CD14-positive monocyte (primary cell): ENCODE results near the gene TMEM151A. TPM values are rescaled to one million over a fixed set of nuclear protein-coding genes. Genes with fewer than 3 reads are reported as not detected.

Experiments used
- DNase-seq, 3 donors: peaks; one replicate each; pipeline ENCODE4 v3.0.0-alpha.2; 2011 to 2022
- H2AFZ ChIP-seq: 2 replicates; pipeline ENCODE4 v1.6.0; 2012; ENCODE audit warnings: mild to moderate bottlenecking, low read depth, low read length, inconsistent platforms; ENCODE audit not compliant: insufficient read depth, poor library complexity, severe bottlenecking
- H3K27ac ChIP-seq, 2 donors: 1 replicate in 1 of 2; 2 replicates in 1 of 2; pipeline ENCODE4 v1.5.1; 2012 to 2013; ENCODE audit warnings: low read length in 2 of 2, control low read depth in 1 of 2, inconsistent platforms in 1 of 2, low read depth in 1 of 2, mild to moderate bottlenecking in 1 of 2
- H3K27me3 ChIP-seq, 2 donors: one replicate each; pipeline versions ENCODE4 v1.6.0 to v1.6.1; 2011 to 2013; ENCODE audit warnings: low read length in 2 of 2; ENCODE audit not compliant: control insufficient read depth in 2 of 2, insufficient read depth in 2 of 2
- H3K36me3 ChIP-seq, 2 donors: replicated peaks in 1 of 2; 1 replicate in 1 of 2; 2 replicates in 1 of 2; pipeline versions ENCODE4 v1.5.1 to v1.6.1; 2012 to 2013; ENCODE audit warnings: low read length in 2 of 2, control low read depth in 1 of 2, inconsistent platforms in 1 of 2, mild to moderate bottlenecking in 1 of 2; ENCODE audit not compliant: insufficient read depth in 2 of 2, control insufficient read depth in 1 of 2
- H3K4me1 ChIP-seq, 2 donors: 1 replicate in 1 of 2; 2 replicates in 1 of 2; pipeline versions ENCODE4 v1.5.1 to v1.6.1; 2012 to 2013; ENCODE audit warnings: low read length in 2 of 2, control low read depth in 1 of 2, inconsistent platforms in 1 of 2, mild to moderate bottlenecking in 1 of 2, moderate library complexity in 1 of 2; ENCODE audit not compliant: insufficient read depth in 2 of 2, control insufficient read depth in 1 of 2
- H3K4me2 ChIP-seq: replicated peaks from 2 replicates; pipeline ENCODE3; 2012; ENCODE audit warnings: low read length, moderate library complexity, mild to moderate bottlenecking; ENCODE audit not compliant: poor library complexity, severe bottlenecking; ENCODE audit errors: extremely low read depth
- H3K4me3 ChIP-seq, 3 experiments: fragments of 200-600 bp in 1 of 3; sonication (generic) in 1 of 3; replicated peaks in 1 of 3; 1 replicate in 2 of 3; 2 replicates in 1 of 3; pipeline ENCODE4 v1.5.1; 2011 to 2013; ENCODE audit warnings: low read length in 3 of 3, mild to moderate bottlenecking in 3 of 3, control low read depth in 2 of 3, low read depth in 2 of 3, inconsistent platforms in 1 of 3, moderate library complexity in 1 of 3
- H3K79me2 ChIP-seq: 2 replicates; pipeline ENCODE4 v1.6.0; 2012; ENCODE audit warnings: mild to moderate bottlenecking, control low read depth, inconsistent platforms, low read length, moderate library complexity; ENCODE audit not compliant: insufficient read depth
- H3K9ac ChIP-seq: 2 replicates; pipeline ENCODE4 v1.6.0; 2017; ENCODE audit warnings: low read length, mild to moderate bottlenecking; ENCODE audit not compliant: insufficient read depth, poor library complexity, severe bottlenecking
- H3K9me3 ChIP-seq, 2 donors: replicated peaks in 1 of 2; 1 replicate in 1 of 2; 2 replicates in 1 of 2; pipeline versions ENCODE4 v1.5.1 to v1.6.1; 2012 to 2013; ENCODE audit warnings: low read length in 2 of 2, control low read depth in 1 of 2; ENCODE audit not compliant: control insufficient read depth in 1 of 2, insufficient read depth in 1 of 2
- H4K20me1 ChIP-seq: 2 replicates; pipeline ENCODE4 v1.6.0; 2012; ENCODE audit warnings: mild to moderate bottlenecking, low read length, control low read depth, moderate library complexity; ENCODE audit not compliant: insufficient read depth
- H3K27ac Mint-ChIP-seq, 7 donors: one replicate each; pipeline ENCODE4 v1.8.0; 2020; ENCODE audit warnings: mild to moderate bottlenecking in 7 of 7, mixed read lengths in 7 of 7, moderate library complexity in 6 of 7, inconsistent platforms in 2 of 7
- H3K27me3 Mint-ChIP-seq, 3 donors: one replicate each; pipeline ENCODE4 v1.8.0; 2021 to 2022; ENCODE audit warnings: low read depth in 3 of 3, mild to moderate bottlenecking in 3 of 3, mixed read lengths in 3 of 3, moderate library complexity in 3 of 3, inconsistent platforms in 1 of 3
- H3K36me3 Mint-ChIP-seq, 2 donors: one replicate each; pipeline ENCODE4 v1.8.0; 2020; ENCODE audit warnings: mixed read lengths in 2 of 2, inconsistent platforms in 1 of 2, mild to moderate bottlenecking in 1 of 2
- H3K4me1 Mint-ChIP-seq: one replicate; pipeline ENCODE4 v1.8.0; 2020; ENCODE audit warnings: mild to moderate bottlenecking, mixed read lengths
- H3K4me3 Mint-ChIP-seq, 2 donors: one replicate each; pipeline ENCODE4 v1.8.0; 2020; ENCODE audit warnings: mild to moderate bottlenecking in 2 of 2, mixed read lengths in 2 of 2, moderate library complexity in 1 of 2
- H3K9me3 Mint-ChIP-seq, 7 donors: one replicate each; pipeline ENCODE4 v1.8.0; 2020 to 2022; ENCODE audit warnings: mixed read lengths in 7 of 7, mild to moderate bottlenecking in 6 of 7, moderate library complexity in 6 of 7, inconsistent platforms in 2 of 7
- CTCF ChIP-seq: fragments of 200-600 bp; IDR thresholded peaks from one replicate; pipeline ENCODE4 v1.8.0; 2022; ENCODE audit warnings: antibody characterized with exemption, mild to moderate bottlenecking
- WGBS: methylation state at CpG from one replicate; pipeline ENCODE4 v1.1.5; 2013; ENCODE audit warnings: missing lambda C conversion rate; ENCODE audit not compliant: insufficient coverage; 5-methylcytosine and 5-hydroxymethylcytosine counted together
- intact Hi-C, 2 donors: fragments of 100-400 bp; cut with micrococcal nuclease; formaldehyde crosslinking; loops; one replicate each; pipeline versions ENCODE4 v1.15.0 to v1.15.1; 2023
- polyA minus RNA-seq: library from RNA; depleted of rRNA, polyadenylated mRNA; stranded (reverse); fragments of >200 nt; gene quantifications from 2 replicates; pipeline ENCODE4 v1.2.3, GENCODE V29; 2012
- polyA plus RNA-seq, 3 donors: library from polyadenylated mRNA; depleted of rRNA in 1 of 3; unstranded in 2 of 3; stranded (reverse) in 1 of 3; fragments of 300-500 nt in 2 of 3; fragments of >200 nt in 1 of 3; fragmentation: Illumina TruSeq in 2 of 3; gene quantifications; 1 replicate in 2 of 3; 2 replicates in 1 of 3; pipeline ENCODE4 v1.2.3, GENCODE V29; 2012 to 2021
- total RNA-seq, 12 experiments: library from RNA in 1 of 12; stranded (reverse) in 1 of 12; fragments of 120-200 nt in 1 of 12; gene quantifications; one replicate each; pipeline ENCODE4 v1.2.4 and lab custom pipeline; 2013 to 2026; ENCODE audit warnings: mixed read lengths in 6 of 12, inconsistent platforms in 1 of 12

TMEM151A gene
- not detected for total RNA-seq (2013)
- polyA plus RNA-seq (not detected), polyA minus RNA-seq (not detected in 2 replicates), total RNA-seq (lab: John Stamatoyannopoulos, UW) (0 to 0.59 (median 0.06) reads per million in 11 experiments)

- Mint-ChIP-seq H3K27ac (no peak within 1 kb of the TSS), H3K27me3 (peaks cover 39 to 51% (median 39%) of the 10 kb centered on the region in 3 donors), H3K4me1 (peaks cover 33% of the 10 kb centered on the region), H3K4me3 (peak within 1 kb of the TSS; percentile 37 to 94), H3K36me3 (peaks cover 4 to 7% of the 10 kb centered on the region in 2 donors), H3K9me3 (peaks cover 0 to 7% (median 4%) of the 10 kb centered on the region in 7 donors)
- peaks cover 0 to 11% of the 10 kb centered on the region in 2 donors for H3K9me3 ChIP-seq
- H3K27me3 ChIP-seq: peaks cover 24 to 44% of the 10 kb centered on the region in 2 donors
- WGBS: 3% methylated on average over 95 of the region's 95 CpGs
- H3K9ac ChIP-seq: no peak within 1 kb of the TSS
- TF ChIP-seq CTCF: no peak
- H3K36me3 ChIP-seq: no peaks in the 10 kb centered on the region
- H3K4me3 ChIP-seq: peak within 1 kb of the TSS in 1 of 3 experiments; percentile 66
- H3K4me2 ChIP-seq: peak within 1 kb of the TSS; percentile 73
- peaks cover 34 to 40% of the 10 kb centered on the region in 2 donors for H3K4me1 ChIP-seq
- no peak within 1 kb of the TSS for H3K27ac ChIP-seq
- H2AFZ ChIP-seq: no peak within 1 kb of the TSS
- H3K79me2 ChIP-seq: no peaks in the 10 kb centered on the region
- no peaks in the 10 kb centered on the region for H4K20me1 ChIP-seq
- intact Hi-C loops: no loop called here
- DNase-seq: no peak
These were observed at the start of gene TMEM151A for GRCh38 chr11:66291706-66292542. Gene TMEM151A, plus strand, starts transcription at chr11:66291894. Its CDS starts 120 bp downstream, at chr11:66292014.

- peaks cover 75 to 82% of the 10 kb centered on the region in 2 donors for H3K36me3 Mint-ChIP-seq
These were observed 49.5 kb upstream of the TMEM151A start for GRCh38 chr11:66242095-66242765.

More at GRCh38 chr11:66242095-66242765, 49.5 kb upstream of the TMEM151A start:
- no peaks in the 10 kb centered on the region for H3K9me3 ChIP-seq
- intact Hi-C loops: no loop called here
- no peak overlapping the region for H3K9ac ChIP-seq
- Mint-ChIP-seq H3K27me3 (peaks cover 0 to 2% (median 1%) of the 10 kb centered on the region in 3 donors), H3K4me1 (no peaks in the 10 kb centered on the region), H3K27ac (no peak overlapping the region), H3K9me3 (no peaks in the 10 kb centered on the region), H3K4me3 (no peak overlapping the region)
- no peak overlapping the region for H3K4me2 ChIP-seq
- H3K27ac ChIP-seq: no peak overlapping the region
- H3K27me3 ChIP-seq: no peaks in the 10 kb centered on the region
- no peak for DNase-seq
- H3K4me3 ChIP-seq: no peak overlapping the region
- TF ChIP-seq CTCF: no peak
- 90% methylated on average over 14 of the region's 14 CpGs for WGBS
- H2AFZ ChIP-seq: no peak overlapping the region
- peaks cover 58 to 79% of the 10 kb centered on the region in 2 donors for H3K36me3 ChIP-seq
- H3K4me1 ChIP-seq: no peaks in the 10 kb centered on the region
- H3K79me2 ChIP-seq: no peaks in the 10 kb centered on the region
- no peaks in the 10 kb centered on the region for H4K20me1 ChIP-seq
